Right lobe of liver (tissue), 6 donors: Measurements from ENCODE around the gene KRT39. TPM values are rescaled to one million over a fixed set of nuclear protein-coding genes. Genes with fewer than 3 reads are reported as not detected.

Experiments used
- ATAC-seq, 4 donors: fragments of 200-7000 bp; cut with Tn5 transposase; one replicate each; pipeline ENCODE4 v1.9.1; 2020; ENCODE audit warnings: mild to moderate bottlenecking in 4 of 4, moderate library complexity in 4 of 4
- DNase-seq, 3 donors: peaks; one replicate each; pipeline ENCODE4 v3.0.0-alpha.2; 2020
- H3K27ac ChIP-seq, 3 donors: fragments of 200-600 bp; one replicate each; pipeline ENCODE4 v1.8.0; 2022
- H3K27me3 ChIP-seq, 2 donors: fragments of 200-600 bp; one replicate each; pipeline ENCODE4 v1.8.0; 2022
- H3K36me3 ChIP-seq, 4 donors: fragments of 200-600 bp; sonication (generic) in 1 of 4; one replicate each; pipeline versions ENCODE4 v1.5.1 to v1.8.0; 2017 to 2022; ENCODE audit warnings: control low read depth in 1 of 4
- H3K4me1 ChIP-seq, 4 donors: fragments of 200-600 bp; sonication (generic) in 1 of 4; one replicate each; pipeline versions ENCODE4 v1.5.1 to v1.8.0; 2017 to 2022; ENCODE audit warnings: control low read depth in 1 of 4
- H3K4me3 ChIP-seq, 3 donors: fragments of 200-600 bp; one replicate each; pipeline ENCODE4 v1.8.0; 2022
- H3K9me3 ChIP-seq, 4 donors: fragments of 200-600 bp; sonication (generic) in 1 of 4; one replicate each; pipeline versions ENCODE4 v1.5.1 to v1.8.0; 2017 to 2022; ENCODE audit warnings: control low read depth in 1 of 4
- CTCF ChIP-seq, 4 donors: fragments of 200-600 bp in 3 of 4; fragments of 450-650 bp in 1 of 4; IDR thresholded peaks; one replicate each; pipeline versions ENCODE4 v1.5.1 to v1.8.0; 2016 to 2022; ENCODE audit warnings: antibody characterized with exemption in 4 of 4, mild to moderate bottlenecking in 2 of 4
- POLR2A ChIP-seq: fragments of 450-650 bp; IDR thresholded peaks from one replicate; pipeline ENCODE4 v1.6.1; 2017; ENCODE audit warnings: antibody characterized with exemption, mild to moderate bottlenecking
- WGBS: methylation state at CpG from one replicate; pipeline ENCODE4 v1.1.6; 2018; ENCODE audit warnings: low coverage, low lambda C conversion rate; ENCODE audit not compliant: insufficient coverage; ENCODE audit errors: missing lambda C conversion rate; 5-methylcytosine and 5-hydroxymethylcytosine counted together
- intact Hi-C, 2 donors: fragments of 100-400 bp; cut with DNase I; formaldehyde crosslinking; loops; one replicate each; pipeline versions ENCODE4 v1.11.2 to v1.14.1; 2022
- total RNA-seq, 6 experiments: library from RNA; depleted of rRNA in 2 of 6; stranded (reverse); fragments of >200 nt in 2 of 6; fragmentation: NEBNext Ultra II Directional in 3 of 6; extraction: Animal tissue kit (Norgen Biotek cat#: 25700) in 3 of 6; gene quantifications; one replicate each; pipeline versions ENCODE4 v1.1.0 to v1.2.4, GENCODE V29; 2016 to 2023
- donor health status: DM: no; HTN: yes; CAD: no.
- donor health status: DM: no; HTN: no; CAD: no.
- donor health status: DM: no; HTN: no; CAD: no.
- donor health status: DM: no; HTN: yes; CAD: no.
- donor health status: DM: no; HTN: yes; CAD: no.

The KRT39 gene
- total RNA-seq, 6 experiments from 2014 or later, result not detected

- H3K4me3 ChIP-seq, result no peak overlapping the region
- H3K27me3 ChIP-seq, result no peaks in the 10 kb centered on the region
- no peak overlapping the region for H3K27ac ChIP-seq
- DNase-seq, result no peak
- H3K36me3 ChIP-seq, result no peaks in the 10 kb centered on the region
- TF ChIP-seq CTCF (IDR thresholded peaks at IDR 0.05) (no peak), POLR2A (no peak)
- intact Hi-C loops, result no loop called here
- no peak for ATAC-seq
- 65% methylated on average over 2 of the region's 2 CpGs for WGBS
- no peaks in the 10 kb centered on the region for H3K9me3 ChIP-seq
- peaks cover 0 to 3% (median 0%) of the 10 kb centered on the region in 4 donors for H3K4me1 ChIP-seq
Observed at GRCh38 chr17:40952154-40952553, 14.6 kb downstream of the KRT39 start.

GRCh38 chr17:40951011-40951622 is 15.6 kb downstream of the KRT39 start:
- WGBS, result no CpG with 5 or more reads among the region's 2 CpGs
- TF ChIP-seq CTCF (IDR thresholded peaks at IDR 0.05) (no peak), POLR2A (no peak)
- H3K27ac ChIP-seq, result no peak overlapping the region
- no peaks in the 10 kb centered on the region for H3K4me1 ChIP-seq
- H3K4me3 ChIP-seq, result no peak overlapping the region
- H3K27me3 ChIP-seq, result no peaks in the 10 kb centered on the region
- no peak for DNase-seq
- ATAC-seq, result no peak
- intact Hi-C loops, result no loop called here
- H3K9me3 ChIP-seq, result no peaks in the 10 kb centered on the region
- H3K36me3 ChIP-seq, result no peaks in the 10 kb centered on the region

GRCh38 chr17:40950176-40950575 is 16.6 kb downstream of the KRT39 start:
- Histone ChIP-seq H3K36me3 (no peaks in the 10 kb centered on the region), H3K9me3 (no peaks in the 10 kb centered on the region), H3K4me1 (no peaks in the 10 kb centered on the region), H3K27ac (no peak overlapping the region), H3K4me3 (no peak overlapping the region), H3K27me3 (no peaks in the 10 kb centered on the region)
- intact Hi-C loops, result no loop called here
- ATAC-seq (no peak), DNase-seq (no peak)
- no peak for TF ChIP-seq CTCF (IDR thresholded peaks at IDR 0.05)
- WGBS, result 71% methylated on average over 7 of the region's 7 CpGs

GRCh38 chr17:40949418-40949817 is 17.3 kb downstream of the KRT39 start:
- ATAC-seq, result no peak
- no peak for TF ChIP-seq CTCF (IDR thresholded peaks at IDR 0.05)
- no peak for TF ChIP-seq POLR2A
- 4% methylated on average over 2 of the region's 10 CpGs for WGBS

GRCh38 chr17:40947929-40948328 is 18.8 kb downstream of the KRT39 start:
- no peaks in the 10 kb centered on the region for H3K36me3 ChIP-seq
- ATAC-seq, result no peak

More at GRCh38 chr17:40949418-40949817, 17.3 kb downstream of the KRT39 start:
- Histone ChIP-seq H3K27me3 (no peaks in the 10 kb centered on the region), H3K4me1 (no peaks in the 10 kb centered on the region), H3K27ac (no peak overlapping the region), H3K4me3 (no peak overlapping the region), H3K36me3 (no peaks in the 10 kb centered on the region), H3K9me3 (no peaks in the 10 kb centered on the region)
- no peak for DNase-seq
- intact Hi-C loops, result no loop called here

More at GRCh38 chr17:40947929-40948328, 18.8 kb downstream of the KRT39 start:
- TF ChIP-seq POLR2A (no peak), CTCF (IDR thresholded peaks at IDR 0.05) (no peak)
- intact Hi-C loops, result no loop called here
- H3K9me3 ChIP-seq, result no peaks in the 10 kb centered on the region
- WGBS, result 67% methylated on average over 2 of the region's 2 CpGs
- no peak for DNase-seq
- H3K4me1 ChIP-seq, result no peaks in the 10 kb centered on the region
- H3K27ac ChIP-seq, result no peak overlapping the region
- no peaks in the 10 kb centered on the region for H3K27me3 ChIP-seq
- H3K4me3 ChIP-seq, result no peak overlapping the region
